ENCODE measurements around the gene WDR27. TPM values are rescaled to one million over a fixed set of nuclear protein-coding genes. Genes with fewer than 3 reads are reported as not detected.
"Not testable (repeated sequence)": the region's sequence is repeated elsewhere in the genome, so short reads cannot be mapped to it uniquely, and the experiment has no call there.

The WDR27 gene
- total and polyA plus RNA-seq, 2 donors, result 15.9 to 54.5 TPM

- Histone ChIP-seq H3K4me1 (ENCODE audit: insufficient read depth) (peaks cover 1% of the 10 kb centered on the region), H3K27ac (ENCODE audit: low read depth) (no peak overlapping the region), H3K4me3 (ENCODE audit: low read depth, low read length) (no peak overlapping the region), H3K36me3 (ENCODE audit: insufficient read depth) (no peaks in the 10 kb centered on the region)
- DNase-seq (ENCODE audit: extremely low spot score), result no peak
- WGBS, result 88% methylated on average over 1 of the region's 1 CpG
Observed at GRCh38 chr6:169619650-169620049, 82.2 kb downstream of the WDR27 start.

DNA sequence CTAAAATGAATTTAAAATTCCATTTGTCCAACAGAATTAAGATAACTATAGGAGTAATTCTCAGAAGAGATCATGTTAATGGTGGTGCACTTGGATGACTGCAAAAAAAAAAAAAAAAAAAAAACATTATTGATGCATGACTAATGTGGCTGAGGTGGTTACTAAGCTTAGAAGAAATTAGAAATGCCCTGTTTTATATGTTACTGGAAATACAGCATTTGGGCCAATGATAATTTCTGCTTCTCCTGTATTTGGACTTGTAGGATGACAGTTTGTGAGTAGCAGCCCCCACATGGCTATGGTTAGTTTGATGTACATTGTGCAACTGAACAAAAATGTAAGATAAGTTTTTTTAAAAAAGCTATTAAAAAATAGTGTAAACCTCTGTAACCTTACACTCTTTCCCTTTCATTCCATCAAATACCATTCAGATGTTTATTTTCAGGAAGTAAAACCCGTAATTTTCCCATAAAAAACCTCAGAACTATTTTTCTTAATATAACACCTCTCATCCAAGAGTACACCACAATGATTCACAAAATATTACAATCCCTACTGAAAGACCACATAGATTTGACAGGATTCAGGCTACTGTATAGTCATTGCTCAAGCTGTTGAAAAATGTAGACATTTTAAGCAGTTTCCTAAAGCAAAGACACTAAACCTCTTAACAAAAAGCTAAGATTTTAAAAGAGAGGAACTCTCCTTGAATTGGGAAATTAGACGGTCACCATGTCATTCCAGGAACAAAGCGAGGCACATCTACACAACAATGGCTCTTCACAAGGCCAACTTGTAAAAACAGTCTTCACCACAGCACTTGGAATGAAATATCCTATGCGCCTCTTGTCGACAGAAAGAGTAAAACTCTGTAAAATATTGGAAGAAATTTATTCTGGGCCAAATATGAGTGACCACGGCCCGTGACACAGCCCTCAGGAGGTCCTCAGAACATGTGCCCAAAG, 83.0 kb downstream of the WDR27 start:
- Histone ChIP-seq H3K36me3 (ENCODE audit: insufficient read depth) (no peaks in the 10 kb centered on the region), H3K4me3 (ENCODE audit: low read depth, low read length) (no peak overlapping the region), H3K27ac (ENCODE audit: low read depth) (no peak overlapping the region), H3K4me1 (ENCODE audit: insufficient read depth) (peaks cover 1% of the 10 kb centered on the region)
- DNase-seq (ENCODE audit: extremely low spot score), result no peak
- 82% methylated on average over 7 of the region's 7 CpGs for WGBS

DNA sequence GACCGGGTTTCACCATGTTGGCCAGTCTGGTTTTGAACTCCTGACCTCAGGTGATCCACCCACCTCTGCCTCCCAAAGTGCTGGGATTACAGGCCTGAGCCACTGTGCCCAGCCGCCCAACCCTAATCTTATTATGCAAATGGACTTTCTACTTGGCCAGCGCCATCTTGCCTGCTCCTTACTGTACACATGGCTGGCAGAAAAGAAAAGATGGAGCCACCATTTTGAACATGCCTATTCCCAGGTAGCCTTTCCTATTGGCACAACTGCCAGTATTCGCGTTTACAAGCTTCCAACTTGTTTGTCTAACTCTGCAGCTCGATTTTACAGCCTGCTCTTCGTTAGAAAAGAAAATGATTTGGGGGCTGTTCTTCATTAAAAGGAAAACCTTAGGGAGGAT, 84.3 kb downstream of the WDR27 start:
- Histone ChIP-seq H3K4me3 (ENCODE audit: low read depth, low read length) (no peak overlapping the region), H3K27ac (ENCODE audit: low read depth) (no peak overlapping the region), H3K36me3 (ENCODE audit: insufficient read depth) (no peaks in the 10 kb centered on the region), H3K4me1 (ENCODE audit: insufficient read depth) (peaks cover 1% of the 10 kb centered on the region)
- 95% methylated on average over 7 of the region's 7 CpGs for WGBS
- no peak for DNase-seq (ENCODE audit: extremely low spot score)

GRCh38 chr6:169608609-169609008, 93.2 kb downstream of the WDR27 start:
- H3K36me3 ChIP-seq (ENCODE audit: insufficient read depth); H3K4me3 ChIP-seq (ENCODE audit: low read depth, low read length); H3K27ac ChIP-seq (ENCODE audit: low read depth); H3K4me1 ChIP-seq (ENCODE audit: insufficient read depth); DNase-seq (ENCODE audit: extremely low spot score): not testable (repeated sequence)
- WGBS, result 100% methylated on average over 2 of the region's 2 CpGs

GRCh38 chr6:169604076-169604475, 97.8 kb downstream of the WDR27 start:
- WGBS, result 70% methylated on average over 1 of the region's 1 CpG
- H3K4me3 ChIP-seq (ENCODE audit: low read depth, low read length), result no peak overlapping the region
- no peak overlapping the region for H3K27ac ChIP-seq (ENCODE audit: low read depth)
- H3K4me1 ChIP-seq (ENCODE audit: insufficient read depth), result no peaks in the 10 kb centered on the region
- DNase-seq (ENCODE audit: extremely low spot score), result no peak
- H3K36me3 ChIP-seq (ENCODE audit: insufficient read depth), result no peaks in the 10 kb centered on the region

- not testable (repeated sequence) for H3K36me3 ChIP-seq (ENCODE audit: insufficient read depth); H3K4me3 ChIP-seq (ENCODE audit: low read depth, low read length); DNase-seq (ENCODE audit: extremely low spot score); H3K27ac ChIP-seq (ENCODE audit: low read depth); H3K4me1 ChIP-seq (ENCODE audit: insufficient read depth)
- 100% methylated on average over 1 of the region's 1 CpG for WGBS
Observed at GRCh38 chr6:169601129-169601528, 100.7 kb downstream of the WDR27 start.

DNA sequence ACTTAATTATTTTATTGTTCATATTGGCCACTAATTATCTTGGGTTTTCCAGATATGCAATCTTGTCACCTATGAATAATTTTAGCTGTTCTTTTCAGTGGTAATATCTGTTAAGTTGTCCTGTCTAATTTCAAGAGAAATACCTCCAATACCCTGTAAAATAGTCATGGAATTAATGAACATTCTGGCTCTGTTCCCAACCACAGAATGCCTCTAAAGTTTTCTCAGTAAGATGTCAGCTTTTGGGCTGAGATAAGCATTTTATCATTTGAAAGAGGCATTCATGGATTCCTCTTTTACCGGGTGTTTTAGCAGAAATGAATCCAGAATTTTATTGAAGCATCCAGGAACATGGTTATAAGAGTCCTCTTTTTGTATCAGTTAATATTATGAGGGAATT, 109.3 kb downstream of the WDR27 start:
- 49% methylated on average over 1 of the region's 1 CpG for WGBS
- Histone ChIP-seq H3K4me3 (ENCODE audit: low read depth, low read length) (no peak overlapping the region), H3K4me1 (ENCODE audit: insufficient read depth) (no peaks in the 10 kb centered on the region), H3K27ac (ENCODE audit: low read depth) (no peak overlapping the region), H3K36me3 (ENCODE audit: insufficient read depth) (peaks cover 3% of the 10 kb centered on the region)
- DNase-seq (ENCODE audit: extremely low spot score), result no peak

- no peak overlapping the region for H3K4me3 ChIP-seq (ENCODE audit: low read depth, low read length)
- no peak for DNase-seq (ENCODE audit: extremely low spot score)
- peaks cover 3% of the 10 kb centered on the region for H3K36me3 ChIP-seq (ENCODE audit: insufficient read depth)
- no peak overlapping the region for H3K27ac ChIP-seq (ENCODE audit: low read depth)
- WGBS, result 96% methylated on average over 4 of the region's 4 CpGs
- H3K4me1 ChIP-seq (ENCODE audit: insufficient read depth), result no peaks in the 10 kb centered on the region
Observed at GRCh38 chr6:169591616-169592015, 110.2 kb downstream of the WDR27 start.

DNA sequence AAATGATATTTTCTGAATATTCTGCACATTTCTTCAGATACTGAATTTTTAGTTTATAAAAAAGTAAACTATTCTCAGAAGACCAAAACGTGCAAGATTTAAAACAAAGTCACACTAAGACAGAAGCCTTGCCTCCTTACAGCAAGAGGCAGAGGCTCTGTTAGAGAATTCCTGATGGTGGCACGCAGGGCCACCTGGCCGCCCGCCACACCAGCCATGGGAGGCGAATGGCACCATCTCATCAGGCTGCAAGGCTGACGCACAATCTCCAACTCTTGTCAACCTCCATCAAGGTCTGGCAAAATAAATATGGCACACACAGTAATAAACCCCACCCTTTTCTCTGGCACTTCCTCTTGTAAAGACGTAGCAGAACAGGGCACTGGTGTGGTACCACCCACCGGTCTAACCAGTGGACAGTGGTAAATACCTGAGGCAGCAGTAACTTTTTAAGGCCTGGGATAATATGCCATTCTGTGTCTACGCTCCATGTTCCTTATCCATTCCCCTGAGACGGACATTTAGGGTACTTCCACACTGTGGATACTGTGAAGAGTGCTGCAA, 111.4 kb downstream of the WDR27 start:
- Histone ChIP-seq H3K4me3 (ENCODE audit: low read depth, low read length) (no peak overlapping the region), H3K36me3 (ENCODE audit: insufficient read depth) (peaks cover 3% of the 10 kb centered on the region), H3K4me1 (ENCODE audit: insufficient read depth) (no peaks in the 10 kb centered on the region), H3K27ac (ENCODE audit: low read depth) (no peak overlapping the region)
- WGBS, result 84% methylated on average over 10 of the region's 10 CpGs
- no peak for DNase-seq (ENCODE audit: extremely low spot score)

GRCh38 chr6:169589699-169590257, 112.1 kb downstream of the WDR27 start:
- WGBS, result 72% methylated on average over 6 of the region's 6 CpGs
- DNase-seq (ENCODE audit: extremely low spot score), result no peak
- no peak overlapping the region for H3K27ac ChIP-seq (ENCODE audit: low read depth)

DNA sequence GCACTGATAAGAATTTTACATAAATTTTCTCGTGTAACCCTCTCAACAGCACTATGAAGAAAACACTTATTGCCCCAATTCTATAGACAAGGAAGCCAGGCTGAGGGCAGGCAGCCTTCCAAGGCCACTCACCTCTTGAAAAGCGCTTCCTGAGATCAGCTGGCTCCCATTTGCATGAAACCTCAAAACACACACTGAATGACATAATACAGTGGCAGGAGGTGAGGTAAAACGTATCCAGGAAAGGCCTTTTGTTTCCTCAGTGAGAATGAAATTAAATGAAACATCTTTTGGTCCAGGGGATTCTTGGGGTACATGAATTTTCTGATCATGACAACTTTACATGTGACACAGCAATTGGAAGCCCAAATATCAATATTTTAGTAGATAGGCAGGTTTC, 112.5 kb downstream of the WDR27 start:
- Histone ChIP-seq H3K36me3 (ENCODE audit: insufficient read depth) (peaks cover 3% of the 10 kb centered on the region), H3K27ac (ENCODE audit: low read depth) (no peak overlapping the region), H3K4me3 (ENCODE audit: low read depth, low read length) (no peak overlapping the region), H3K4me1 (ENCODE audit: insufficient read depth) (no peaks in the 10 kb centered on the region)
- 53% methylated on average over 3 of the region's 3 CpGs for WGBS
- no peak for DNase-seq (ENCODE audit: extremely low spot score)

More at GRCh38 chr6:169589699-169590257, 112.1 kb downstream of the WDR27 start:
- Histone ChIP-seq H3K4me3 (ENCODE audit: low read depth, low read length) (no peak overlapping the region), H3K4me1 (ENCODE audit: insufficient read depth) (no peaks in the 10 kb centered on the region), H3K36me3 (ENCODE audit: insufficient read depth) (peaks cover 3% of the 10 kb centered on the region)

DNA sequence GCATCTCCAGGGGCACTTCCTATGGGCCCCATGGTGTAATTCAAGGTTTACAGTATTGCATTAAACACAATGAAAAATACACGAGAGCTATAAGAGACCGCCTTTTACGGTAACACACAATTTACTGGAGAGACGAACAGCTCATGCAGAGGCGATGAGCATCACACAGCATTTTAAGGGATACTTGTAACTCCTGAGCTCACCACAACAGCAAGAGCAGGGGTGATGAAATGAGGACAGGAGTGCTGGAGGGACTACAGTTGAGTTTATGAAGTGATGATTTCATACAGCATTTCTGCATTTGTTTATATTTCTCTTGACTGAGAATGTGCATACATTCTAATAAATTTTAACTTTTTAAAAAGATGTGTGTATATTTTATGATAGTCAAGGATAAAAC, 113.9 kb downstream of the WDR27 start:
- Histone ChIP-seq H3K27ac (ENCODE audit: low read depth) (no peak overlapping the region), H3K4me3 (ENCODE audit: low read depth, low read length) (no peak overlapping the region), H3K4me1 (ENCODE audit: insufficient read depth) (no peaks in the 10 kb centered on the region), H3K36me3 (ENCODE audit: insufficient read depth) (peaks cover 3% of the 10 kb centered on the region)
- WGBS, result 87% methylated on average over 5 of the region's 5 CpGs
- no peak for DNase-seq (ENCODE audit: extremely low spot score)

DNA sequence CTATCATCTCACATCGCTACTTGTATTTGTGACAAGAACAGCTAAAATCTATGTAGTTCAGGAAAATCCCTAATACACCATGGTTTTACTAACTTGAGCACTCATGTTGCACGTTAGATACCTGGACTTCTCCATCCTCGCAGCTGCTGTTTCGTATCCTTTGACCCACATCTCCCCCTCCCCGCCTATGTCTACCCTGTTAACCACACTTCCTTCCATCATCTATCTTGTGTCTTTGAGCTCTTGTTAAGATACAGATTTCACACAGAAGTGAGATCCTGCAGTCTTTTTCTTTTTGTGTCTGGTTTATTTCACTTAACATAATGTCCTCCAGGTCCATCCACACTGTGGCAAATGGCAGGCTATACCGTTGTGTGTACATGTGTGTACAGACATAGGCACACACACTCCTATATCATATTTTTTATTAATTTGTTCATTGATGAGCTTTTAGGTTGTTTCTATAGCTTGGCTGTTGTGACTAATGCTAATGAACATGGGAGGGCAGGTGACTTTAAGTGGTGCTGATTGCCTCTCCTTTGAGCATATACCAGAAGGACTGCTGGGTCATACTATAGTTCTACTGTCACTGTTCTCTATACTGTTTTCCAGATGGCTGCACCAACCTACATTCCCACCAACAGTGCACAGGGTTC, 117.8 kb downstream of the WDR27 start:
- H3K36me3 ChIP-seq (ENCODE audit: insufficient read depth), result peaks cover 5% of the 10 kb centered on the region
- H3K4me1 ChIP-seq (ENCODE audit: insufficient read depth), result no peaks in the 10 kb centered on the region
- no peak overlapping the region for H3K27ac ChIP-seq (ENCODE audit: low read depth)
- WGBS, result 86% methylated on average over 6 of the region's 6 CpGs
- H3K4me3 ChIP-seq (ENCODE audit: low read depth, low read length), result no peak overlapping the region
- no peak for DNase-seq (ENCODE audit: extremely low spot score)
